CD4-positive, alpha-beta T cell treated with Interferon alpha-2 for 1 hour (primary cell): Measurements from ENCODE around the gene CIB2.

Experiments used
- DNase-seq, 2 donors: peaks; one replicate each; pipeline ENCODE4 v3.0.0-alpha.2; 2020 to 2022

CIB2 gene

DNA sequence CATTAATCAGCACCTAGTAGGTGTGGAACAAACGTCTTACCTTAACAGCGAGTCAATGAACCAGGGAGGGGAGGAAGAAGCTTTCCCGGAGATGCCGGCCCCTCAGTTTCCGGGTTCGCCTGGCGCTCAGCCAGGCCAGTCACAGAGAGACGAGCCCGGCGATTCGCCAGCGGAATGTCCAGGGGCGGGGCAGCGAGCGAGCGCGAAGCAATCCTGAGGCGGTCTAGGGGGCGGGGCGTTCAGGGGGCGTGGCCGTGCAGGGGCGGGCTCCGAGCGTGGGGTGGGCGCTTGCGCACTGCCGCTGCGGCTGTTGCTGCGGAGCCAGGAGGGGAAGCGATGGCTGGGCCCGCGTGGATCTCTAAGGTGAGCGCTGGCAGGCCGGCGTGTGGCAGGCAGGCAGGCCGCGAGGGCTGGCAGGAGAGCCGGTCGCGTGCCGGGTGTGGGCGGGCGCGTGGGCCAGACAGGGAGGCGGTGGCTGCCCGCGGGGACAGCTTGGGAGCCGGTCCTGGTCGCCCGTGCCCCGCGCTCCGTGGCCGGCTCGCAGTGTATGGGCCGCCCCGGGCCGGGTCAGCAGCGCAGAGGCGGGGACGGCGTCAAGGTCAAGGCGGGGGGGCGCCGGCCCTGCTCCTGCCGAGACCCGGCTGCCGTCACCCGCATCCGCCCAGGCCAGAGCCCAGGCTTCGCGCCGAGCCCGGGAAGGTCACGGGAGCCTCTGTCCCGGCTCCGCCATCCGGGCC lies 18.0 kb upstream of the CIB2 start, which contains the start of gene IDH3A:
IDH3A (plus strand) TSS at position 295 of the 737 bp plus-strand sequence; CDS start at position 337, 42 bp downstream.
- peak; percentile 98 to 99 for DNase-seq

DNA sequence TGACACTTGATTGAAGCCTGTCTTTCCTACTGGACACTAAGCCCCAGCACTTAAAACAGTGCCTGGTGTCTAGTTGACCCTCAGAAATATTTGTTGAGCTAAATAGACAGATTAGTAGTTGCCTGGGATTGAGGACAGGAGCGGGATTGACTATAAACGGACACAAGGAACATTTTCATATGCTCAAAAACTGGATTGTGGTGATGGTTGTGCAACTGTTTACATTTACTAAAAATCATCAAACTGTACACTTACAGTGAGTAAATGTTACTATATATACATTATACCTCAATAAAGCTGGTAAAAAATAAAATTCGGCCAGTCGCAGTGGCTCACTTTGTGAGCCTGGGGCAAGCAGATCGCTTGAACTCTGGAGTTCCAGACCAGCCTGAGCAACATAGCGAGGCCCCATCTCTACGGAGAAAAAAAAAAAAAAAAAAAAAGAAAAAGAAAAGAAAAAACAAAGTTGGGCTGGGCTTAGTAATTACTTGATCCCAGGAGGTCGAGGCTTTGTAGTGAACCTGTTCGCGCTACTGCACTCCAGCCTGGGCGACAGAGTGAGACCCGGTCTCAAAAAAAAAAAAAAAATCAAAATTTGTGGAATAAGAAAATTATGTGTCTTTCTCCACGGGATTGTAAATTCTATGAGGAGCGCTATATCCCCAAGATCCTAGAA lies 17.3 kb upstream of the CIB2 start:
- no peak for DNase-seq

DNA sequence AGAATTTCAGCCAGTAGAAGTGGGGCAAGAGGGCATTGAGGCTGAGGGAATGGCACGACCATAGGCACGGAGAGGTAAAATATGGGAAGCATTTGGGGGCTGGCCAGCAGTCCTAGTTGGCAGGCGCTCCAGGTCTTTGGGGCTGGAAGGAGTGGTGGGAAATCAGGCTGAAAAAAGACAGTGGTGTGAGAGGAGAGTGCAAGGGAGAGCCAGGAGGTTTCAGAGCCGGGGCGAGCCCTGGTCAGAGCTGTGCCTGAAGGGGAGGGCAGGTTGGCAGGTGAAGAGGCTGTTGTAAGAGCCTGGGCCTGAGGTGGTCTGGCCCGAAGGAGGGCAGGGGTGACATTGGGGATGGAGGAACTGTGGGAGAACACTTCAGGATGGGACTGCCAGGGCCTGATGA lies 16.3 kb upstream of the CIB2 start:
- no peak for DNase-seq

DNA sequence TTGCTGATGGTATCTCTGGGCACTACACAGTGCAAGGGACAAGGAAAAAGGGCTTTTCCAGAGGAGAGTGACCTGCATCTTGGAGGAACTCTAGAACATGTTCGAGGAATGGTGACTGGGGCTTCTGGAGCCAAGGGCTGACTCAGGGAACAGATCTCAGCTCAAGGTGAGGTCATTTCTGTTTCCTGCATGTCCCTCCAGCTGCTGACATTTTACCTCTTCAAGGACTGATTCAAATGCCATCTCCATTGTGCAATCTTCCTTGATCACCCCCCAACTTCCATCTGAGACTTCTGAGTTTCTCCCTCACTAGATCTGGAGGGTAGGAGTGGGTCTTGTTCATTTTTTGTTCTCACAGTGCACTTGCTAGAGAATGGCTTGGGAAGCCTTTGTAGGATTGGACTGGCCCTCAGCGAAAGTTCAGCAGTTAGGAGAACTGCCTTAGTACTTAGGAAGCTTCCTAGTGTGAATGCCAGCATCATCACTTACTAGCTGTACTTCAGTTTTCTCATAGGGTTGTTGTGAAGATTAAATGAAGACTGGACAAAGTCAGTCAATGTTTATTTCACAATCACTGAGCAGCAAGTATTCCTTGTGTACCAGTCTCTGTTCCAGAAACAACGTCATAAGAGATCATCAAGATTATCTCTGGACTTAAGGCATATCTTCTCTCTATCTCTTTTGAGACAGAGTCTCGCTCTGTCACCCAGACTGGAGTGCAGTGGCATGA lies 15.3 kb upstream of the CIB2 start:
- DNase-seq: no peak

DNA sequence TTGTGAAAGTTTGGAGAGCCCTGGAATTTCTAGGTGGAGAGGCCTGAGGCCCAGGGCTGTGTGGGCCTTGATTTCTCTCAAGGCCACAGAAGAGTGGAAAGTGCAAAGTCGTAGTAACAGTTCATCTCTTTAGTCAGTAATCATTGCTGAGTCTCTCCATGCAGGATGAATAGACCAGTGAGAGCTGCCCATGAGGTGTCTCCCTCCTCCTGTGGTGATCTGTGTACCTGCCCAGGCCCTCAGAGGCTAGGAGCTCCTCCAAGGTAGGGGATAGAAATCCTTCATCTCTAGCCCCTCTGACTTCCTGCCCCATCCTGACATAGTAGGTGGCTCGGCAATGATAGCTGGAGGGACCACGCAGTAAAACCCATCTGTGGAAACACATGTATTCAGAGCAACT lies 11.1 kb upstream of the CIB2 start:
- DNase-seq: no peak

DNA sequence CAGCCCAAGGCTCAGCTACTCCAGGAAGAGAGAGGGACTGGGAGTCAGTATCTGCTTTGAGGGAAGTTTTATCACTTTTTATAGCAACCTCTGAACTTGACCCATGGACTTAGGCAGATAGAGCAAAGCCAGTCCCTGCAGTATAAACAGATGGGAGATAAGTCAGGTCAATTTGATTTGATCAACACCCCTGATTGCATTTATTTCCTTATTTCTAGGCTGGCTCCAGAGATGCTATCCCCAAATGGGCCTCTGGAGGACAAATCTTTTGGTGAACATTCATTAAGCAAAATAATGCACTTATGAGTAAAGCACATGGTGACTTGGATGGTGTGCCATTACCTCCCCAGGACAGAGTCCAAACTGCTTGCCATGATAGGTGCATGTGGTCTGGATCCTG lies 9.0 kb upstream of the CIB2 start:
- DNase-seq: no peak

DNA sequence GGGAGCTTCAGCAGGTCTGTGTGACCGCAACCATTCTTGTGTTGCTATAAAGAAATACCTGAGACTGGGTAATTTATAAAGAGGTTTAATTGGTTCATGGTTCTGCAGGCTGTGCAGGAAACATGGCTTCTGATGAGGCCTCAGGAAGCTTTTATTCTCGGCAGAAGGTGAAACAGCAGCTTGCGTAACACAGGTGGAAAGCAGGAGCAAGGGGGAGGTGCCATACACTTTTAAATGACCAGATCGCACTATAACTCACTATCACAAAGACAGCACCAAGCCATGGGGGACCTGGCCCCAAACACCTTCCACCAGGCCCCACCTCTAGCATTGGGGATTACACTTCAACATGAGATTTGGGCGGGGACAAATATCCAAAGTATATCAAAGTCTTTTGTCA lies 8.3 kb upstream of the CIB2 start:
- DNase-seq: no peak

DNA sequence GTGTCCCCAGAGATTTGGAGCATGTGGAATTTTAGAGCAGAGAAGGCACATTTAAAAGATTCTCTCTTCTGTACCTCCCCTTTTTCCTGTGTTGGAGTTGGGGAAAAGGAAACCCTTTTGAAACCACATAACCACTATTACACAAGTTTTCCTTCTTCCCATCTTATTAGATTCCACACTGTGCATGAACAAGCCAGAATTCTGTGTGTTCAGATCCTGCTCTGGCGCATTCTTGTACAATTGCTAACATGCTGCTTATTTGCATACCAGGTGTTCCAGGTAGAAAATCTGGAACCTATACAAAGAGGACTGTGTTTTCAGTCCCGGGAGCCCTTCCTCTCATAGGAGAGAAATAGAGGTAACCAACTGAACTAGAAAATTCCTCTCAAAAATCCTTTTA lies 2.6 kb upstream of the CIB2 start:
- DNase-seq: no peak

DNA sequence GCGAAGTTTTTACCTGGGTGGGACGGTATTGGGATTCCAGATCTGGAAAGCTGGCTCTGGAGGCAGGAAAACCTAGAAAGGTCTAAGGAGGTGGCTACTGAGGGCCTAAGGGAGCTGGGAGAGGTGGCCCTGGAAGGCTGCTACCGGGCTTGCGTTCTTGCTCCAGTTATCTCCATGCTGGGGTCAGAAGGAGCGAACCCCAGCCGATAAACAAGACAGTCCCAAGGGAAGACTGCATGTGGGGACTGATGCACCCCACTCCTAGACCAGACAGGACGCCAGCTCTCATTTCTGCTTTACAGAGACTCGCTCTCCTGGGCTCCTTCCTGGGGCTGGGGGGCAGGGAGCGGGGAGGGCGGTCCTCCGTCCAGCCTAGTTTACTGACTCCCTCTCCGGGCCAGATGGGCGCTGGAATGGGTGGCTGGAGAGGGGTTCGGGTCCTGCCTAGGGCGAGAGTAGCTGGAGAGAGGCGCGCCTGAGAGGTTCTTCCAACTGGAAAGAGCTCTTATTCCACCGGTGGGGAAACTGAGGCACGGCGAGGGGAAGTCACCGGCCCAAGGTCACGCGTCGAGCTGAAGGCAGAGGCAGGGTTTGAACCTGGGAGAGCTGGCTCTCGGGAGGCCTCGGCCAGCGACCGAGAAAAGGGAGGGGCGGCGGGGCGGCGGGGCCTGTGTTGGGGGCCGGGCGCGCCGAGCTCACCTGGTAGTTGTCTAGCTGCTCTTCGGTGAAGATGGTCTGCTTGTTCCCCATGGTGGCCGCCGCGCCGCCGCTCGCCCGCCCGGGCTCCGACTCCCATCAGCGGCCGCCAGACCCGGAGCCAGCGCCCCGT lies 565 bp downstream of the CIB2 start:
- no peak for DNase-seq

DNA sequence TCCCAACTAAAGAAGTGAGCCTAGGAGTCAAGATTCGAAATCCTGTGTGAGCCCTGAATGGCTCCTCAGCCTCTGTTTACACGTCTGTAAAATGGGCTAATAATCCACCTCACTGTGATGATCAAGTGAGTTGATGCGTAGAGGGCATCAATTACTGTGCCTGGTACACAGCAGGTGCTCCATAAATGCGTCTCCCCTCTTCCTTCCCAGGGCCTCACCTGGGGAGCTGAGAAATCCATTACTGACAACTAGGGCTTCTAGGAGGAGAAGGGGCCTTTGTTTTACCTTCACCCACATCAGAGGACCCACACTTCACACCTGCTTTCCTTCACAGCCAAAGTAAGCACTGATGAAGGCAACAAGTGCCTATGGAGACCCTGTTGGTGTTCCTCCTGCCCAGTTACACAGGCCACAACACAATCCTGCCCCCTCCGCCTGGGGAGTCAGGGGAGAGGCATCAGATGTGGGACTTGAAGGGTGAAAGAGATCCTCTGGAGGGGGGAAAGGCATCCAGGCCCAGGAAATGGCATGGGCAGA lies 1.4 kb downstream of the CIB2 start:
- no peak for DNase-seq

DNA sequence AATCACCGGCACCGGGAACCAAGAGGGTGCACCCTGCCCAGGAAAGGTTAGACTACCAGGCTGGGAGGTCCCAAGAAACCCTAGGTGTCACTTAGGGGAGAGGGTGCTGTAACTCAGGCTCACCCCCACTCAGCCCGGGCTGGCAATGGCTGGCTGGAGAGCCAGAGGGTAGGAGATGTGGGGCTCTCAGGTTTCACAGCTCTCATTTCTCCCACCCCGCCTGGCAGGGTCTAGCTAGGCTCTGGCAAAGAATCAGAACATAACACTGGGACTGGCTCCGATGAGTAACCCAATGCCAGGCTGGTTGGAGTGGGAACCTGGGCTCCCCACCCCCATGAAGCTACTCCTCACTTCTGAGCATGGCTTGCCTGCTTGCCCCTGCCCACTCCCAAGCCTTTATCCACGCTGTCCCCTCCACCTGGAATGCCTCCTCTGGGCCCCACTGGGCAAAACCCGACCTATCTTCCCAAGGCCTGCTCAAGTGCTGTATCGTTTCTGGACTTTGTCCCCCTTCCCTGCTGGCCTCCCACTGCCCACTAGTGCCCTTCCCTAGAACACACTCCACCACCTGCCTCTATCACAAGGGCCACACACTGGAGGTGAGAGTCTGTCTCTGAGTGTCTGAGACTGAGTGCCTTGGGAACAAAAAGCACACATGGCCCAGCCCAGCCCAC lies 2.0 kb downstream of the CIB2 start:
- DNase-seq: no peak

DNA sequence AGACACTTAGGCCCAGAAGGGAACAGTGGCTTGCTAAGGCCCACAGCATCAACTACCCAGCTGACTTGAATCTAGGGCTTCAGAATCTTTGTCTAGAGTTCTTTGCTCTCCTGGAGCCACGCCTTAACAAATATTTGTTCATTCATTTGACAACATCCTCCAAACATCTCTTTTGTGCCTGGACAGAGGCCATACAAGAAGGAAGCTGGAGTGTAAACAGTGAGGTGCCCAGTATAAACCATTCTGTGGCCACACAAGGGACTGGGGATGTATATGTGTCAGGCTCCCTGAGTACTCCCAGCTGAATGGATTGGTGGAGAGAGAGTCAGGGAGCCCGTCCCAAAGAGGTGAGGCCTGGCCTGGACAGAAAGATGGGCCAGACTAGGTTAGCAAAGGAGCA lies 3.4 kb downstream of the CIB2 start:
- no peak for DNase-seq

DNA sequence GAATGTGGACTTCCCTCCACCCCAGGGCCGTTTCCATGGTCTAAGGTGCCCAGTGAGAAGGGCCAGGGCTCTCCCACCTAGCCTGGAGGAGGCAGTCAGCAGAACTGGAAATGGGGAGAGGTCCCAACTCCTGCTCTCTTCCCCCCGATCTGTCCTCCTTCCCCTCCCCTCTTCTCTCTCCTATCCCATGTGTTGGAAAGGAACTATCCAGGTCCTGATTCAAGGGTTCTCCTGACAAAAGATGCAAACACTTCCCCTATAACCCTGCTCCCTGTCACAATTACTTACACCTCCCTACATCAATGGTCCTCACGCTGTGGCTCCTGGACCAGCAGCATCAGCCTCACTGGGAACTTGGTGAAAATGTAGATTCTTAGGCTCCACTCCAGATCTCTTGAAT lies 6.0 kb downstream of the CIB2 start:
- no peak for DNase-seq

DNA sequence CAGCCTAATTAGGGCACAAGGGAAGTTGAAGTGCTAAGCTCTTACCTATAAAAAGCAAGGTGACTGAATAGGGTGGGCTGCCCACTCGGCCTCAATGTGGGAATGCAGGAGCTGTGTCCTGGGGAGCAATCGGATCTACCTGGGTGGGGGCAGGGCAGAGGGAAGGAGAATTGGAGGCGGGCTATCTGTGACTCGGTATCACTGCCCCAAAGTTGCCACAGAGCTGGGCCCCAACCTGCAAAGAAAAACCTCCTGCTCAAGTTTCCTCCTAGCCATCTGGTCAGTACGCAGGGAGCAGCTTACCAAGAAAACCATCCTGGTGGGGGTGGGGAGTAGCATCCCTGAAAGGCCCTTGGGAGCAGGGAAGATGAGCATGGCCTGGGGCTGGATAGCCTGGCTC lies 10.7 kb downstream of the CIB2 start:
- DNase-seq: no peak

DNA sequence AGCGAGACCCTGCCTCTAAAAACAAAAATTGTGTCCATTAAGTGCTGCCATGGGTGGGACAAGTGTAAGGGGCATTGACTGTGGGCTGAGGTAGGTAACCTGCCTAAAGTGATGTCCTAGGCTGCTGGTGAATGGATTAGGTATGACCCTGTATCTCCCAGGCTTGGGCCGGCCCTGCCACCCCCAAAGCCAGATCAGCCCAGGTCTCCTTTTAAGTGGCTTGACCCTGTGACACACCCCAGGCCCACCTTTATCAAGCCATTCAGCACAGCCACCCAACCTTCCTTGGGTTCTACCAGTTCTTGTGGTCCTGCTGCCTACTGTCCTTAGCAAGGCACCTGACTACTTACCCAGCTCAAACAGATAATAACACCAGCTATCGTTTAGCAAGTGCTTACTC lies 18.7 kb downstream of the CIB2 start:
- no peak for DNase-seq

DNA sequence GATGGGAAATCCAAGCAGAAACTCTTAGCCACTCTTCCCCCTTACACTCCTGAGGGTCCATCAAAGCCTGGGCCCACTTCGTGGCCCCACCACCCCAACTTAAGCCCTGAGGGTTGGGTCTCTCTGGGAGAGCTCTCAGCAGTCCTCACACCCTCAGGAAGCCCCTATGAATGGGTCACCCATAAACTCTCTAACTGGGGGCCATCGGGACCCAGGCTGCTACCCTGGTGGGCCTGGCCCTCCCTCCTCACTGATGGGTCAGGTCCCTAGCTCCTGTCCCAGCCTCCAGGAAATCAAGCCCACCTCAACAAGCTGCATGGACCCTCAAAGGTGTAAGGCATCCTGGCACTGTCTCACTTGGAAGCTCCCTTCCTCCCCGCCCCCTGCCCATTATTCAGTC lies 19.5 kb downstream of the CIB2 start:
- DNase-seq: no peak

DNA sequence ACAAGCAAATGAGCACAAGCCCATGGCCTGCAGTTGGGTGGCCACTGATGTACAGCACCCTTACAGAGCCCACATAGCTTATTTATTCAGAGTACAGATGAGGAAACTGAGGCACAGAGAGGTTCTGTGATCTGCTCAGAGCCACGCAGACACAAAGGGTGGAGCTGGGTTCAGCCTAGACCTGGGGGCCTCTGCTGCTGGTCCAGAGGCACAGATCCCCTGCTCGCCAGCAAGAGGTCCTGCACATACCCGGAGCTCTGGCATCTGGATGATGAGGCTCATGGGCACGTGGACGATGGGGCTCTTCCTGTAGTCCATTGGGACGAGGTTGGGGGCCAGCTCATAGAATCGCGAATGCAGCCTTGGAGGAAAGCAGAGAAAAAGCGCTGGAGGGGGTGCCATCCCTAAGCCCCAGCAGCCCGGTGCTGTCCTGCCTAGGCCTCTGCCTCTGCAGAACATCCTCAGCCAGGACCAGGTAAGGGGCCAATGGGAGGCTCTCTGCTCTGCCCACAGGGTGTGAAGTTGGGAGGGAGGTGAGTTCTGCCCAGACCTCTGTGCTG lies 20.2 kb downstream of the CIB2 start:
- DNase-seq: no peak

DNA sequence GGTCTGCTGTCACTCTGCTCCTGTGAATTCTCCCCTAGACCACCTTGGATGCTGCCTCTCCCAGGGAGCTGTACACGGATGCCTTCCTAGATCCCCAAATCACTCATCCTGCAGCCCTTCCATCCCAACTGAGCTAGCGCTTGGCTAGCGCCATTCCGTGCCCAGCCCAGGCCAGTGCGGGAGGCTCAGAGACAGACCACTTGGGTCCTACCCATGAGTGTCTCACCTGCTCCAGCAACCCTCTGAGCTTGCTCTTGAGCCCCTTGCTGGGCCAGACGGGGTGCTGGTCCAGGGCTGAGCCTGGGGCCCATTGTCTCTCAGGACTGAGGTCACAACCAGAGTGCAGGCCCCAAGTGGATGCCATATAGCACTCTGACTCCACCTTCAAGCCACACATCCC lies 21.1 kb downstream of the CIB2 start:
- no peak for DNase-seq

DNA sequence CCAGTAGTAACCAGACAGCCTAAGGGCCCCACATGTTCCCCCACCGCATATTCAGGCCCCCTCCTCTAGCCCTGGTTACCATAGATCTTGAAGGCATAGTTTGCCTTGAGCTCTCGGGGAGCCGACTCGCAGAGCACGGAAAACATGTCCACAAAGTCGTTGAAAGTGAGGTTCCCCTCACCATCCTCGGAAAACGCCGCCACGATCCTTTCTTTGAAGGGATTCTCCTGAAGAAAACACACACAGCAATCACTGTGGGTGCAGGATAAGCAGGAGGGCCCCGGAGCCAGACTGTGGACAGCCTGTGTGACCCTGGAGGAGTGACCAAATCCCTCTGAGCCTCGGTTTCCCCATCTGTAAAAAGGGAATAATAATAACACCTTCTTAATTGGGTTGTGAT lies 22.1 kb downstream of the CIB2 start:
- no peak for DNase-seq

DNA sequence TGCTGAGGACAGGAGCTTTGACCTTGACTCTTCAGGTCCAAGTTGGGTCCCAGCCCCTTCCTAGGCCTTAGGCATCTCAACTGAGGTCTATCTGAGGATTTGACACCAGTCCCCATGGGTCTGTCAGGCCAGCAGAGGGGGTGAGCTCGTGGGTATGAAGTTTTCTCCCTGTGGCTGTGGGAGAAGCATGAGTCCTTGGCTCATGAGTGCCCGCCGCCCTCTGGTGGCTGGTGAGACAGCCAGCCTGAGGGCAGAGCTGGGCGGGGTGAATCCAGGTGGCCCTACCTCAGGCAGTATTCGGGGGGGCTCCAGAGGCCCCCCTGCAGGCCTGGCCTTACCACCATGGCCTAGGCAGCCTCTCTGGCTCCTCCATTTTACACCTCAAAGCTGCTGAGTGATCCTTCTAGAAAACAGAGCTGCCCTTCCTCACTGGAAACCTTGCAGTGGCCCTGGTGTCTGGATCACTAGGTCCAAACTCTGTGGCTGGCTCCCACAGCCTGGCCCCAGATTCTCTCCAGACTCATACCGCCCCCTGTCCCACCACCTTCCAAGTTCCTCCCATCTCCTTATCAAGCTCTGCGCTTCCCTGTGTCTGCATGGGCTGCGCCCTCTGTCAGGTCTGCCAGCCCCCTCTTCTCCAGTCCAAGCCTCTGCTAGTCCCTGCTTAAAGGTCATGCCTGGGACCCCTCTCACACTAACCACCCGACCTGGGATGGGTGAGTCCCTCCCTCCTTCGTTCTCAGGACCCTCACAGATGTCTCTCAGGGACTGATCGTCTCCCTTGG lies 22.8 kb downstream of the CIB2 start:
- peak; percentile 87 to 89 for DNase-seq

DNA sequence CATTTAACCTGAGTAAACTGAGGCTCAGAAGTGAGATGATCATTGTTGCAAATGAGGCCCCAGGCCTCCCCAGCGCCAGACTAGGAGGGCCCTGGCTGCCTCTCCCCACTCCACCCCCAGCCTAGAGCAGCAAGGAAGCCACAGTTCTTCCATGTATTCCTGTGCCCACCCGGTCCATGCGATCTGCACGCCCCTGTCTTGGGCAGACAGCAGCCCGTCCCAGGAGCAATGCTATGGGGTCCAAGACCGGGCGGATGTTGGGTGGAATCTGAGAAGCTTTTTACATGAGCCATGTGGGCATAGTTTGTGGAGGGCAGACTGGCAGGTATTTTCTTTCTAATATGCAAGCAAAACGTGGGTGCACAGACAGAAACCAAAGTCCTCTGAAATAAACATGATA lies 23.8 kb downstream of the CIB2 start:
- DNase-seq: no peak
